K562 (cell line): ENCODE measurements around the gene LAMA1. TPM values are rescaled to one million over a fixed set of nuclear protein-coding genes. Genes with fewer than 3 reads are reported as not detected.

Experiments
- BRD9 ChIP-seq: fragments of 450-650 bp; IDR thresholded peaks from 2 replicates; pipeline ENCODE4 v1.6.1; 2018; ENCODE audit warnings: low read depth; ENCODE audit not compliant: partially characterized antibody
- C11orf30 ChIP-seq: fragments of 450-650 bp; IDR thresholded peaks from 2 replicates; pipeline ENCODE4 v1.6.1; 2016; ENCODE audit warnings: low read depth, mild to moderate bottlenecking
- CC2D1A ChIP-seq: fragments of 450-650 bp; IDR thresholded peaks from 2 replicates; pipeline ENCODE4 v1.6.1; 2017; ENCODE audit warnings: mild to moderate bottlenecking
- CHD4 ChIP-seq: fragments of 200-600 bp; sonication (generic); IDR thresholded peaks from 3 replicates; pipeline ENCODE4 v1.6.1; 2012; ENCODE audit warnings: low read depth, mild to moderate bottlenecking, mixed read lengths, low read length, inconsistent platforms; ENCODE audit not compliant: insufficient read depth, insufficient replicate concordance, poor library complexity, severe bottlenecking
- CREB5 ChIP-seq: fragments of 250-450 bp; sonication (Bioruptor Pico); IDR thresholded peaks from 2 replicates; pipeline ENCODE4 v1.5.0; 2020; ENCODE audit warnings: mild to moderate bottlenecking
- CSDE1 ChIP-seq, 2 experiments: fragments of 450-650 bp; IDR thresholded peaks; 2 replicates each; pipeline ENCODE4 v1.6.1; 2016; ENCODE audit warnings: mild to moderate bottlenecking in 1 of 2
- HDAC1 ChIP-seq, 2 experiments: fragments of 450-650 bp; IDR thresholded peaks; 2 replicates each; pipeline ENCODE4 v1.6.1; 2016 to 2017; ENCODE audit warnings: inconsistent platforms in 1 of 2, mild to moderate bottlenecking in 1 of 2, moderate library complexity in 1 of 2
- HDGF ChIP-seq: fragments of 450-650 bp; IDR thresholded peaks from 2 replicates; pipeline ENCODE4 v1.6.1; 2016
- KAT7 ChIP-seq: sonication (generic); formaldehyde crosslinking; IDR thresholded peaks from 2 replicates; pipeline ENCODE4 v1.8.0; 2022; ENCODE audit warnings: missing genetic modification reagents, mild to moderate bottlenecking, borderline replicate concordance
- MBD2 ChIP-seq: sonication (generic); IDR thresholded peaks from 2 replicates; pipeline ENCODE4 v1.6.1; 2016; ENCODE audit warnings: low read depth, borderline replicate concordance
- NR4A1 ChIP-seq, 2 experiments: fragments of 250-450 bp in 1 of 2; fragments of 450-650 bp in 1 of 2; sonication (Bioruptor Pico) in 1 of 2; IDR thresholded peaks; 2 replicates each; pipeline versions ENCODE4 v1.4.0 to v1.6.1; 2016 to 2020; ENCODE audit warnings: mild to moderate bottlenecking in 2 of 2, missing compliant biosample characterization in 1 of 2, missing genetic modification characterization in 1 of 2, moderate library complexity in 1 of 2
- SAP30 ChIP-seq: fragments of 200-600 bp; sonication (generic); IDR thresholded peaks from 2 replicates; pipeline ENCODE4 v1.6.1; 2012; ENCODE audit warnings: borderline replicate concordance, low read depth, mild to moderate bottlenecking, moderate library complexity, low read length, control low read depth, inconsistent platforms; ENCODE audit not compliant: insufficient read depth, poor library complexity, severe bottlenecking
- SNRNP70 ChIP-seq: fragments of 200-400 bp; formaldehyde crosslinking; optimal IDR thresholded peaks from 2 replicates; pipeline ENCODE3; 2017; ENCODE audit warnings: low read depth, low read length
- TAF15 ChIP-seq: fragments of 200-400 bp; formaldehyde crosslinking; IDR thresholded peaks from 2 replicates; pipeline ENCODE4 v1.6.1; 2017; ENCODE audit warnings: mild to moderate bottlenecking, low read depth, low read length, moderate library complexity
- THAP12 ChIP-seq: fragments of 250-450 bp; sonication (Bioruptor Pico); IDR thresholded peaks from 2 replicates; pipeline ENCODE4 v1.9.0; 2021; ENCODE audit warnings: mild to moderate bottlenecking, inconsistent platforms
- ZNF316 ChIP-seq: fragments of 450-650 bp; IDR thresholded peaks from 2 replicates; pipeline ENCODE4 v1.6.1; 2016
- ZNF583 ChIP-seq: fragments of 250-450 bp; sonication (Bioruptor Pico); IDR thresholded peaks from 2 replicates; pipeline ENCODE4 v1.4.0; 2020
- polyA plus RNA-seq, 8 experiments: library from polyadenylated mRNA; depleted of rRNA in 4 of 8; stranded (reverse) in 5 of 8; unstranded in 3 of 8; fragments of >200 nt; fragmentation: Nextera tagmentation in 2 of 8; fragmentation: Illumina TruSeq in 1 of 8; extraction: Ambion mirVana in 2 of 8; extraction: Trizol in 1 of 8; gene quantifications; 2 replicates each; pipeline versions ENCODE4 v1.2.1 to v1.2.3, GENCODE V29; 2011 to 2014; ENCODE audit warnings: inconsistent platforms in 1 of 8, missing spikeins in 1 of 8
- total RNA-seq, 7 experiments: library from RNA; depleted of rRNA in 6 of 7; stranded (reverse); fragments of >200 nt in 6 of 7; fragmentation: Illumina TruSeq in 2 of 7; extraction: Trizol in 2 of 7; gene quantifications; 2 replicates each; pipeline versions ENCODE4 v1.2.1 to v1.2.3, GENCODE V29; 2011 to 2021; ENCODE audit warnings: low replicate concordance in 1 of 7
- TF ChIP-seq, protein P1 (sequence below): sonication (generic); formaldehyde crosslinking; IDR thresholded peaks from 2 replicates; pipeline ENCODE4 v1.8.0; 2023; ENCODE audit warnings: mild to moderate bottlenecking, missing genetic modification reagents
- TF ChIP-seq, protein P2 (sequence below): fragments of 450-650 bp; formaldehyde crosslinking; conservative IDR thresholded peaks from 2 replicates; pipeline ENCODE4 v1.4.0; 2022; ENCODE audit warnings: mild to moderate bottlenecking, missing genetic modification characterization

Gene LAMA1
- total and polyA plus RNA-seq, 9 of the 15 experiments (the other 6 are each of a cell fraction or from before 2014, with no cell fraction given), result 0.04 TPM; not detected in 8

GRCh38 chr18:6920099-6920955 lies 197.3 kb downstream of the LAMA1 start (continued):
- TF ChIP-seq, protein P1, sequence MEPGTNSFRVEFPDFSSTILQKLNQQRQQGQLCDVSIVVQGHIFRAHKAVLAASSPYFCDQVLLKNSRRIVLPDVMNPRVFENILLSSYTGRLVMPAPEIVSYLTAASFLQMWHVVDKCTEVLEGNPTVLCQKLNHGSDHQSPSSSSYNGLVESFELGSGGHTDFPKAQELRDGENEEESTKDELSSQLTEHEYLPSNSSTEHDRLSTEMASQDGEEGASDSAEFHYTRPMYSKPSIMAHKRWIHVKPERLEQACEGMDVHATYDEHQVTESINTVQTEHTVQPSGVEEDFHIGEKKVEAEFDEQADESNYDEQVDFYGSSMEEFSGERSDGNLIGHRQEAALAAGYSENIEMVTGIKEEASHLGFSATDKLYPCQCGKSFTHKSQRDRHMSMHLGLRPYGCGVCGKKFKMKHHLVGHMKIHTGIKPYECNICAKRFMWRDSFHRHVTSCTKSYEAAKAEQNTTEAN, result no peak
- TF ChIP-seq CSDE1 (IDR thresholded peaks at IDR 0.05) (0 out of 4 replicates have a peak, but pooled peaks of 1 of the 2 experiments have one; percentile 60), SNRNP70 (no peak), THAP12 (CRISPR knock-in tag) (no peak), MBD2 (no peak), ZNF583 (CRISPR knock-in tag) (no peak), CHD4 (peak; percentile 91), TAF15 (no peak), C11orf30 (no peak), HDAC1 (IDR thresholded peaks at IDR 0.05) (peak in 1 of 2 experiments; percentile 28; a peak in 1 of 4 replicates), HDGF (0 out of 2 replicates have a peak, but pooled peaks have one; percentile 45), NR4A1 (CRISPR knock-in tag; IDR thresholded peaks at IDR 0.05) (no peak), NR4A1 (tag; IDR thresholded peaks at IDR 0.05) (no peak), CREB5 (no peak), BRD9 (peak; percentile 38), SAP30 (no peak), KAT7 (no peak), ZNF316 (no peak), CC2D1A (peak; percentile 73; the same call in 1 of the 2 replicates)
- TF ChIP-seq, protein P2, sequence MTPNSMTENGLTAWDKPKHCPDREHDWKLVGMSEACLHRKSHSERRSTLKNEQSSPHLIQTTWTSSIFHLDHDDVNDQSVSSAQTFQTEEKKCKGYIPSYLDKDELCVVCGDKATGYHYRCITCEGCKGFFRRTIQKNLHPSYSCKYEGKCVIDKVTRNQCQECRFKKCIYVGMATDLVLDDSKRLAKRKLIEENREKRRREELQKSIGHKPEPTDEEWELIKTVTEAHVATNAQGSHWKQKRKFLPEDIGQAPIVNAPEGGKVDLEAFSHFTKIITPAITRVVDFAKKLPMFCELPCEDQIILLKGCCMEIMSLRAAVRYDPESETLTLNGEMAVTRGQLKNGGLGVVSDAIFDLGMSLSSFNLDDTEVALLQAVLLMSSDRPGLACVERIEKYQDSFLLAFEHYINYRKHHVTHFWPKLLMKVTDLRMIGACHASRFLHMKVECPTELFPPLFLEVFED (CRISPR knock-in tag), result peak; percentile 92; the same call in 1 of the 2 replicates
